NCI-H1105 treated with DMSO at 0.1 percent for 48 hours (cell line): Measurements from ENCODE around the gene RFXANK.
"Not testable (repeated sequence)": the region's sequence is repeated elsewhere in the genome, so short reads cannot be mapped to it uniquely, and the experiment has no call there.

Experiments used
- DNase-seq: peaks from one replicate; lab custom pipeline; 2025; lab: John Stamatoyannopoulos, UW

Gene RFXANK

GRCh38 chr19:19206938-19207337 lies 14.9 kb downstream of the RFXANK start:
- DNase-seq, result no peak

- DNase-seq, result no peak
Observed at GRCh38 chr19:19207637-19208572, 15.8 kb downstream of the RFXANK start.

DNA sequence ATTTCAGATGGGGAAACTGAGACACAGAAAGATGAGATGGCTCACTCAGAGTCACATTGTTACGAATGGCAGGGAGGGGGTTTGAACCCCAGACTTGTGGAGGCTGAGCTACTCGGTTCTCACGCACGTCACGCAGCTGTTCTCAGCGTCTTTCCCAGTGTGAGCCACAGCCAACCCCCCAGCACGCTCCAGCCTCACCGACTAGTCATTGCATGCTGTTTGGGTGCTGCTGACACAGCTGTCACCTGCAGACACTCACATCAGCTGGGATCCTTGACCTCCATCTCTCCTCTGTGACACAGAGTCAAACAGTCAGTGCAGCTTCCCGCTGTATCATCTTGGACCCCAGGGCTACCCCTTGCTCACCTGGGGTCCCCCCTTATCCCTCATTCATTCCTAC lies 17.3 kb downstream of the RFXANK start:
- peak; percentile 1 for DNase-seq

DNA sequence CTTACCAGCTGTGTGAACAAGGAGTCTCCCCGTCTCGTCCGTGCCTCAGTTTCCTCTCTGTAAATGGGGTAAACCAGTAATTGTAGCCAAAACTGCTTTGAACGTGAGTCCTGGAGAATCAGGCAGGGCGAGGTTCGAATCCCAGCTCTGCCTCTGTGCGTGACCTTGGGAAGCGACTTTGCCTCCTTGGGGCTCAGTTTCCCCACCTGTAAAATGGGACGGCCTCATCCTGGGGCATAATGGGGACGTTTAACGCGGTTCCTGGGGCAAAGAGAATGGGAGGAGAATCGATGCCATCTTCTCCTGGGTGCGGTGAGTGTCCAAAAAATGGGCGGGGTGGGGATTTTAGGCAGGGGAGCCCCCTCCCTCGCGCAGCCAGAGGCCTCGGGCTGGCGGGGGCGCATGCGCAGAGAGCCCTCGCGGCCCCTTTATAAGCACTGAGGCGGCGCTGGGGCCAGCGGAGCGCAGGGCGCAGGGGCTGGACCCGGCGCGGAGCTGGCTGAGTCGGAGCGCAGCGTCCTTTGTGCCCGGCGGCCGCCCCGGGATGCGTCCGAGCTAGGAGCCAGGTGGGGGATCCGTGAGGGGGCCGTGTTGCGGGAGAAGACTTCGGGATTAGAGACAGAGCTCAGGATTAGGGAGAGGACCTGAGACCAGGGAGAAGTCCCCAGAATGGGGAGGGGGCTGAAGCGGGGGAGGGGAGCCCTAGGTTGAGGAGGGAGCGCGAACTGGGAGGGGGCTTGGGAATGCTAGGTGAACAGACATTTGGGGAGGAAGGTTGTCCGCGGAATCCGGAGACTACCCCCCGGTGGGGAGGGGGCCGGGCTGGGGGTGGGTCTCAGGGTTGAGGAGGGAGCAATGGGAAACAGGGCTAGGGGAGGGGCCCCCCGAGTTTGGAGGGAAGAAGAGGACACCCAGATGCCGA lies 19.7 kb downstream of the RFXANK start, which contains the start of gene NCAN:
Gene NCAN (plus strand): TSS at position 460 of the 922 bp plus-strand sequence. CDS start 4,996 bp downstream, outside the sequence.
- DNase-seq, result peak; percentile 14

DNA sequence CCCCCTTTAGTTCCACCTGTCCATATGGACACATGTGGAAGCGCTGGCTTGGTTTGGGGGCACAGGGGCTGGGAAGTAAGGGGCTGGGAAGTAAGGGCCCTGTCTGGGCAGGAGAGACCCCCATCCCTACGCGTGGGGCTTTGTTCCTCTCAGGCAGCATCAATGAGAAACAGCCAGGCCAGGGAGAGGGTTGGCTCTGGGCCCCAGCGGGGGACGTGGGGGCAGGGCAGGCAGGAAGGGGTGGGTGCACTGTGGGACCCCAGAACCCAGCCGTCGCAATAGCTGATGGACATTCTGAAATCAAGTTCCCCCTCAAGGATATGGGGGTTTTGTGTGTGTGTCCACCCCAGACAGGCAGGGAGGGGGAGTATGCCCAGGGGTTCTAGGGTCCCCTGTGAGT lies 20.9 kb downstream of the RFXANK start:
- DNase-seq, result no peak

- no peak for DNase-seq
Observed at GRCh38 chr19:19213426-19214158, 21.5 kb downstream of the RFXANK start.

- DNase-seq, result no peak
Observed at GRCh38 chr19:19214159-19214490, 22.1 kb downstream of the RFXANK start.

DNA sequence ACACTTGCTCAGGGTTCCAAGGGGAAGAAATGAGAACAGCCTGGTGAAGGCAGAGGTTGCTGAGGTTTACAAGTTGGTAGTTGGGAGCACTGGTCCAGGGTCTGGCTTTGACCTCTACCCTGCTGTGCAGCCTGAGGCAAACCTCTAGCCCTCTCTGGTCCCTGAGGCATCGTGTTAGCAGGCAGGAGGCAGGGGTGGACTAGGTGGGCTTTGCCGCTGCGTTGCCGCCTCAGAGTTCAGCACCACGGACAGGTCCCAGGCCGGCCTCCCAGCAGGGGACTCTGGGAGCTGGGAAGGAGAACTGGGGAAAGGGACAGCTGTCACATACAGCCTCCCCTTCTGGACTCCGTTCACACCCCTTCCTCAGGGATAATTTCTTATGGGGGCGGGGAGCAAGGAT lies 22.8 kb downstream of the RFXANK start:
- no peak for DNase-seq

- DNase-seq, result no peak
Observed at GRCh38 chr19:19215792-19216191, 23.7 kb downstream of the RFXANK start.

DNA sequence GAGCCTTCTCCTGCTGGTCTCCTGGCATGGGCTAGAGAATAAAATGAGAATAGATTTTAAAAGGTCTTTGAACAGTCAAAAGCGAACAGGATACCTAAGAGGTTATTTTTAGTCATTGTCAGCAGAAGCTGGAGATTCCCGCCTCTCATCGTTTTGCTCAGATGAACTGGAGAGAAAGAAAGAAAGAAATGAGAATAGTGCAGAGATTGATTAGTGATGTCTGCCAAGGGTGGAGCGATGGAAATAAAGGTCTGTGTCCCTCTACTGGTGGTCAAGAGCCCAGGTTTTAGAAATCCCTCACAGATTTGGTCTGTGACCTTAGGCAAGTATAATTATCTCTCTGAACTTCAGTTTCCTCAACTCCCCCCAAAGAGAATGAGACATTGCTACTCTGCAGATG lies 25.0 kb downstream of the RFXANK start:
- peak; percentile 11 for DNase-seq

GRCh38 chr19:19218911-19219310 lies 26.9 kb downstream of the RFXANK start:
- no peak for DNase-seq

DNA sequence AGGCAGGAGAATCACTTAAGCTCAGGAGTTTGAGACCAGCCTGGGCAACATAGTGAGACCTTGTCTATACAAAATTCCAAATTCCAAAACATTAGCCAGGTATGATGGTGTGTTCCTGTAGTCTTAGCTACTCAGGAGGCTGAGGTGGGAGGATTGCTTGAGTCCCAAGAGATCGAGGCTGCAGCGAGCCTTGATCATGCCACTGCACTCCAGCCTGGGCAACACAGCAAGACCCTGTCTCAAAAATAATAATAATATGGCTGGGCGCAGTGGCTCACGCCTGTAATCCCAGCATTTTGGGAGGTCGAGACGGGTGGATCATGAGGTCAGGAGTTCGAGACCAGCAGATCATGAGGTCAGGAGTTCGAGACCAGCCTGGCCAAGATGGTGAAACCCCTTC lies 28.9 kb downstream of the RFXANK start:
- not testable (repeated sequence) for DNase-seq

GRCh38 chr19:19223060-19223459 lies 31.0 kb downstream of the RFXANK start:
- no peak for DNase-seq

GRCh38 chr19:19223636-19224035 lies 31.6 kb downstream of the RFXANK start:
- no peak for DNase-seq

DNA sequence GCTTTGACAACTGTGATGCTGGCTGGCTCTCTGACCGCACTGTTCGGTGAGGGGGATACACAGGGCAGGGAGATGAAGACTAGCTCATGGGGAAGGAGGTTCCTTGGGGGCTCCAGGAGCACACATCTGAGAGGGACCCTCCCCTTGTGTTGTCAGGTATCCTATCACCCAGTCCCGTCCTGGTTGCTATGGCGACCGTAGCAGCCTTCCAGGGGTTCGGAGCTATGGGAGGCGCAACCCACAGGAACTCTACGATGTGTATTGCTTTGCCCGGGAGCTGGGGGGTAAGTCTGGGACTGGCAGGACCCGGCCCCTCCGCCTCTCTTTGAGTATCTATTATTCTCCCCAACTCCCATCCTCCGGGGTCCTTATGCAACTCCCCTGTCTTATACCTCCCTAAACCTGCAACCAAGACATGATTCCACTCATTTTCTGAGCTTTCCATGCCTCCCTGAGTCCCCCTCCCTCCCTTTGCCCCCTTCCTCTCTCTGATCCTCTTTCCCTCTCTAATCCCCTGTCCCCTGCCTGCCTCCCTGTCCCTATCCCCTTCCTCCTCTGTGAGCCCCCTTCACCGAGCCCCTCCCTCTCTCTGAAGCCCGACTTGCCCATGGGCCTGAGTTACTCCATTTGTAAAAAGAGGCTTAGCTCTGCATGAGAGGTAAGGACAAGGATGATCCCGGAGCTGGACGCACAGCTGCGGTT lies 32.2 kb downstream of the RFXANK start:
- no peak for DNase-seq

- peak; percentile 79 for DNase-seq
Observed at GRCh38 chr19:19224852-19225494, 32.9 kb downstream of the RFXANK start.

DNA sequence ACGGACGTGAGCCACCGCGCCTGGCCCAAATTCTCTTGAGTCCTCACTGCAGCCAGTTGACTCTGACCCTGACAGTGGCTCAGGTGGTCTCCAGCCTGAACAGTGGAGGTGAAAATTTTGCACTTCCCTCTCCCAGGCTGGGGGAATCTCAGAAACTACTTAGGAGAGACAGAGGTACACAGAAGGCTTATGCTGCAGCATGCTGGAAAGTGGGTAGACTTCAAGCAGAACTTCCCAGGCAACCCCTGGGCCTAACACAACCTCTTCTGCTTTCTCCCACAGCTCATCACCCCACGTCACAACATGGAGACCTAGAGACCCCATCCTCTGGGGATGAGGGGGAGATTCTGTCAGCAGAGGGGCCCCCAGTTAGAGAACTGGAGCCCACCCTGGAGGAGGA lies 34.1 kb downstream of the RFXANK start:
- DNase-seq, result no peak

GRCh38 chr19:19226663-19227062 lies 34.6 kb downstream of the RFXANK start:
- no peak for DNase-seq

- DNase-seq, result no peak
Observed at GRCh38 chr19:19227217-19227616, 35.2 kb downstream of the RFXANK start.

GRCh38 chr19:19229701-19230100 lies 37.6 kb downstream of the RFXANK start:
- DNase-seq, result no peak

- no peak for DNase-seq
Observed at GRCh38 chr19:19230999-19231398, 38.9 kb downstream of the RFXANK start.
